Measurements from ENCODE around the gene TACSTD2.
A peak's percentile ranks its signal among the peaks of the same experiment; 100 is the strongest.
"Not testable (repeated sequence)": the region's sequence is repeated elsewhere in the genome, so short reads cannot be mapped to it uniquely, and the experiment has no call there.

The TACSTD2 gene

DNA sequence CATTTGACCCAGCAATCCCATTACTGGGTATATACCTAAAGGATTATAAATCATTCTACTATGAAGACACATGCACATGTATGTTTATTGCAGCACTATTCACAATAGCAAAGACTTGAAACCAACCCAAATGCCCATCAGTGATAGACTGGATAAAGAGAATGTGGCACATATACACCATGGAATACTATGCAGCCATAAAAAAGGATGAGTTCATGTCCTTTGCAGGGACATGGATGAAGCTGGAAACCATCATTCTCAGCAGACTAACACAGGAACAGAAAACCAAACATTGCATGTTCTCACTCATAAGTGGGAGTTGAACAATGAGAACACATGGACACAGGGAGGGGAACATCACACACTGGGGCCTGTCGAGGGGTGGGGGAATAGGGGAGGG, 13.3 kb downstream of the TACSTD2 start:
- DNase-seq (ENCODE audit: low read depth in 2 of 2) = not testable (repeated sequence)

DNA sequence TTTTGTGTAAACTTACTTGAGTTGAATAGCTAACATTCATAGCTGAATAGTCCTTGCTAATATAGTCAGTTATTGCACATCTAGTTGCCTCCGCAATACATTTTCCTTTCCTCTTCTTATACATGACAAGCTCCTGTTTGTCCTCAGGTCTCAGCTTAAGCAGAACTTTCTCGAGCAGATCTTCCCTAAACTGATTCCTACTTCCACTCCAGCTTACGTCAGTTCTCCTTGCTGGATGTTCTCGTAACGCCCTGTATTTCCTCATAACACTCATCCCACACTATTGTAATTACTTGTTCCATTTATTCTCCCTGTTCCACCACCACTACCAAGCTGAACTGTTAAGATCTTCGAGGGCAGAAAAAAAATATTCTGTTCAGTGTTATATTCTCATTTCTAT, 15.4 kb downstream of the TACSTD2 start:
- no peak for DNase-seq (ENCODE audit: low read depth in 2 of 2)

DNA sequence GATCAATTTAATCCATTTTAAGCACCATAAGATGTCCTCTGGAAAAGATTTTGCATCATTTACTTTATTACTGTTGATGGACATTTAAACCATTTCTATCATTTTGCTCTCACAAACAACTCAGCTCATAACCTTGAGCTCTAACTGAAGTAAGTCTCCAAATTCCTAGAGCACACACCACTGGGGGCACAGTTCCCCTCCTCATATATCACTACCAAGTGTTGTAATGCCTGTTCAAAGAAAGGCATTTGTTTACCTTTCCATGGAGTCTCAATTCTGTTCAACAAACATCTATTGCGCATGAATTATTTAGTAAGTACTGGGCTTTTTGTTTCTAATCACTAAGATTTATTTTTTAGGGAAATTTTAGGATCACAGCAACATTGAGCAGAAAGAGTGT, 21.7 kb downstream of the TACSTD2 start:
- no peak for DNase-seq (ENCODE audit: low read depth in 2 of 2)

DNA sequence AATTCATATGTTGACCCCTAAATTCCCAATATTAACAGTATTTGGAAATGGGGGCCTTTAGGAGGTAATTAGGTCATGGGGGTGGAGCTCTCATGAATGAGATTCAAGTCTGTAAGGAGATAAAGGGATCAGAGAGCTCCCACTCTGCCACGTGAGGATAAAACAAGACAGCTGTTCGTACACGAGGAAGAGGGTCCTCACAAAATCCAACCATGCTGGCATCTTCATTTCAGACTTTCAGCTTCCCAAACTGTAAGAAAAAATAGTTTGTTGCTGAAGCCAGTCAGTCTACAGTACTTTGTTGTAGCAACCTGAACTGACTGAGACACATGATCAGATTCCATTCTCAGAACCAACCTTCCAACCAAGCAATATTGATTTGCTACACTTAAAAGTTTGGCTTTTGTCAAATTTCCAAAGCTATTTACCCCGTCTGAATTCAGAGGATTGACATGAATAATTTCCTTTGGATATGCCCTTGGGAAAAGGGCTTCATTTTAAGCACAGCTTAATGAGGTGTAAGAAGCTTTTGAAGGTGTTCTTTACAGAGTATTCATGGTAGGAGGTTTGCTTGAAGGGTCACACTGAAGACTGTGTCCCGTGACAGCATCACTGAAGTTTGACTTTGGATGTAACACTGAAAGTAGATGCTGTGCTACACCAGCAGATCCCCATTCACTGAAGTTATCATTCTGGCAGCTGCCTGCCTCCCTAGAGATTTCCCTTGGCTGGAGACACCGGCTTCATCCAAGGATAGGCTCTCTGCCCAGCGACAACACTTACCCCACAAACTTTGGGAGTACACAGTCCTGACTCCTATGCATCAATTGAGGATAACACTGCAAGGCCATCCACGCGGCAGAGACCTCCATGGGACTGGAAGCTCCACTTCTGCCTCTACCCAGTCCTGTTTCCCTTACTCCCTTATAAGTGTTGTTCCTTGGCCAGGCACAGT, 25.6 kb downstream of the TACSTD2 start:
- no peak for DNase-seq (ENCODE audit: low read depth in 2 of 2)

DNA sequence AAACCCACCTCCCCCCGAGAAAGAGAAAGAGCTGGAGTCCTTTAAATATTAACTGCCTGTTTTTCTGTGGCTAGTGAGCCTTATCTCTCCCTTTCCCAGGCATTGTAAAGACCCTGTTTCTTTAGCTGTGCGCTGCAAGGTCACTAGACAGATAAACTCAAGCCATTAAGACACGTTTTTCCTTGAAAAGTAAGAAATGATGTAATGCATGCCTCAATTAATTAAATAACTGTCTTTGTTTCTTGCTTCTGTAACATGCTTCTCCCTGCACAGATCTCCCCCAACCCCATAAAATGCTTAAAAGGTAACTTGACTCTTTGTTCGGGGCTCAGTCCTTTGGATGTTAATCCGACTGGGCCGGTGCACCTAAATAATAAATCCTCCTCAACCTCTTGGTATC, 27.8 kb downstream of the TACSTD2 start:
- DNase-seq (ENCODE audit: low read depth in 2 of 2) = not testable (repeated sequence)

DNA sequence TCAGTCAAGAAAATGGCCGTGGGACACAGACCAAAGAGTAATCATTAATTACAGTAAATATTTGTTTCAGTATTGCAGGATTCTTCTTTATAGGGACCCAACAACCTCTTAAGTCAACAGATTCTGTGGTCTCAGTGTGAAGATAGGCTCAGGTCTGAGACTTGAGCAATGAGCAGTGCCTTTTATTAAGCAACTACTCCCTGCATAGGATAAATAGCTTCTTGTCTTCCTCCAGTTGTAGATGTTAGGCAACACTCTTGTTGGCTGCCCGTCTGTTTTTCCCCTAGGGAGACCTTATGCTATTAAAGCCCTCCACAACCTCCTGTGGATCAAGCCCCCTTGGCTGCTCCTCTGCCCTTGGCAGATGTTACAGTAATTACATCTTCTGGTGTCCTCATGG, 28.7 kb downstream of the TACSTD2 start:
- no peak for DNase-seq (ENCODE audit: low read depth in 2 of 2)

DNA sequence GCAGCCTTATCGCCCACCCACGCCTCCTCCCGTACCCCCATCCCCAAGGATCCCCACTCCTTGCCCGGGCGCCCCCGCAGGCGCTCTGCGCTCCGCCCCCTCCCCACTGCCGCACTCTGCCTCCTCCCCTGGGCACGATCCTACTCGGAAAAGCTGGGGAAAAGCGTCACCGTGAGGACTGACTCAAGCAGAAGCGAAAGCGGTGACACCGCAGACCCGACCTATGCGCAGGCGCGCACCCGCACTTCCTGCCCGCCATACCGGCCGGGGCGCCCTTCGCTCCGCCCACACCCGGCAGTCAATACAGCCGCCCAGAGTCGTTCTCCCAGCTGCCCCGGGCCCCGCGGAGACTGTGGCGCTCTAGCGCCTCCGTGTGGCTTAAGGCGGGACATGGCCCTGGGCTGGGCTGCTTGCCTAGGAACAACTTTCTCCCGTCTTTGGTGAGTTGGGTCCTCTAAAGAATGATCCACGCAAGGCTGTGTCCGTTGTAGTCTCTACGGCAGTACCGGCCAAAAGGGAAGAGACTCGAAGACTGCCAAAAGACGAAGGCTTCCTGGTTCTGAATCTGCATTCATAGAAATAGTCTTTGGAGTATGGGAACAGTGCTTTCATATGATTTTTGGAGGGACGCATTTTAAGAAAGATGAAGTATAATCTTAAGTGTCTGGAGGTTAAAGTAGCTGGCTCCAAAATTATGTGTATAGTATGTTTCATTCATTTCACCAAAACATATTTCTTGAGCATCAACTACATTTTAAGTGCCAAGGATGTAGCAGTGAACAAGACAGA, 30.3 kb downstream of the TACSTD2 start, which contains the start of gene OMA1:
OMA1 (minus strand) TSS at position 207 of the 789 bp plus-strand sequence. CDS start 7,432 bp downstream, outside the sequence.
- DNase-seq (ENCODE audit: low read depth in 2 of 2) = peak; percentile 94 to 97

DNA sequence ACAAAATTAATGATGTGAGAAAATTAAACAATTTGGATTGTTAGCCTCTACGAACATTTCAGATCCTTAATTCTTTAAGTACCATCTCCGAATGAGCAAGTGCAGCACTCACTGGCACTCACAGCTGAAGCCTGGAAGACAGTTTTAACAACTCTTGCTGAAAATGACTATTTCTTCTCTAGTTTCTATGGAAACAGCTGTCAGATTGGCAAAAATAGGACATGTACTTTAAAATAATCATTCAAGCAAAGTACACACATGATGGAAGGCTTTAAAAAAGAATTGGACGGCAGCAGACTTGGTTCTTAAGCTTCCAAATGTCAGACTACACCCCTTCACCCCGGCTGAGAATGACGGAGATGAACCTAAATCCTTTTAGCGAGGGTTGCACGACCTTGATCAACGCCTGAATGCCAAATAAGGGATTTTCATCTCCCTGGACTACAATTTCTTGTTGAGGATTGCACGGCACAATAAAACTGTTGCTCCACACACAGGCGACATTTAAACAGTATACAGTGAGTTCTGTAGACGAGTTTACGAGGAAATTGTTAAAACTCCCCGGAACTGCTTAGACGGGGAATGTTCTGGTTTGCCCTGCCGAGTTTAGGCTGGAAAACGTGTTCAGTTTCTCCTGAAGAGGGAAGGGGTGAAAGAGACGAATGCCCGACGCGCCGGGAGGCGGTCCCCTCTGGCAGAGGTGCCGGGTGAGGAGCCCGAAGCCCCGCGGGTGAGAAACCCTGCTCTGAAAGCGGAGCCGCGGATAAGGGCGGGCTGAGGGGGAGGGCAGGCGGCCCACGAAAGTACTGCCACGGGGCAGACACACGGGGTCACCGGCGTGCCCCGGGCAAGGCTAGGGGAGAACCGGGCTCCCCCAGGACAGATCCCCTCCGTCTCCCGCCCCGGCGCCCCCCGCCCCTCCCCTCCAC, 31.2 kb downstream of the TACSTD2 start:
- DNase-seq (ENCODE audit: low read depth in 2 of 2) = peak; percentile 41 to 53

DNA sequence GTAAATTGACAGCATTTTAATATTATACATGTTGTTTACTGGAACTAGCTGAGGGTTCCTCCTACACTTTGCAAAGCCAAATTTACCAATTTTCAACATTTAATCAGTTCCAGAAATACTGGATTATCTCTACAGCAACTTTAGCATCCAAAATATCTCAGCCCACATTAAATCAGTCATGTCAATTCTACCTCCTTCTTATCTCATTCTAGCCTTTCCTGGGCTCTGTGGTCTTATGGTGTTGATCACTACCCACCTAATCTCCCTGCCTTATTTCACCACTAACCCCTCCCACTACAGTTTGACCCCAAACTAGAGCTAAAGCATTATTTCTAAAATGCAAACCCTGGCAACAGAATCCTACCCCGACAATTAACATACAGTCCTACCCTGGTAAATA, 33.8 kb downstream of the TACSTD2 start:
- DNase-seq (ENCODE audit: low read depth in 2 of 2) = no peak

DNA sequence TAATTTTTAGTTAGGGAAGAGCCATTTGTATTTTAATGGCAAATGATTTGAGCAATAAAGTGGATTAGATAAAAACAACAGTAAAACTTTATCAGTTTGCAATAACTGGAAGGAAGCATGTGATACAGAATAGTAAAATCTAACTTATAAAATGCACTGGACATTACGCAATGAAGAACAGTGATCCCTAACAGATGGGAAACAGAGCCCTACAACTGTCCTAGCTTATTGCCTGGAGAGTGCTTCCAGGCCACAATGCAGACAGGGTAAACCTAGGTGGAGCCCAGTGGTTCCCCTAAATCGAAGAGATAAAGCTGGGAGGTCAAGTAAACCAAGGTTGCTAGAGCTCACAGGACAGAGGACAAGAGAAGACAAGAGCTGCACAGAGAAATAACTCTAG, 37.5 kb downstream of the TACSTD2 start:
- DNase-seq (ENCODE audit: low read depth in 2 of 2) = no peak

DNA sequence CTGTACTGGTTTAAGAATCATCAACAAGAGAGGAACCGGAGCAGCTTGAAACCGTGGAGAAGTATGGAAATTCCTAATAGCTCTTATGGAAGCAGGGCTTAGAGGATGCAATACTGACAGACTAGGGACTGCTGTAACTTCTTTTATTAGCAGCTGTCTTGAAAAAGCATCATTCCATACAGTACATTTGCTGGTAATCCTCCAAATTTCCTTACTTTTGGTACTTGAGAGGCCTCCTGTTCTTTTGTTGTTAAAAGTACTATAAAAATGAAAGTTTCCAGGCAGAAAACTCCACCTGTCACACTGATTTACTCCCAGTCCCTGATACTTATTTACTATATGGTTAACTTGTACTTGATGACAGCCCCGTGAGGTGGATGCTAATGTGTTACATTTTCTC, 38.2 kb downstream of the TACSTD2 start:
- DNase-seq (ENCODE audit: low read depth in 2 of 2) = no peak

DNA sequence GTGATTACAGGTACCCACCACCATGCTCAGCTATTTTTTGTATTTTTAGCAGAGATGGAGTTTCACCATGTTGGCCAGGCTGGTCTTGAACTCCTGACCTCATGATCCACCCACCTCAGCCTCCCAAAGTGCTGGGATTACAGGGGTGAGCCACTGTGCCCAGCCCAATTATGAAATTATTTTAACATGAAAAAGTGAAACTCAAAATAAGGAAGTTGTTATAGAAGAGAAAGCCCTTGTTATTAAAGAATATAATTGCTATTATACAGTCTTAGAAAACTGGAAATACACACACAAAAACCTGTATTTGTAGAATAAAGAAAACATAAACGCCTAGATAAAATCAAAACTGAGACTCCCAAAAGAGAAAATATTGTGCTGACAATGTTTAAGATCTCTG, 45.2 kb downstream of the TACSTD2 start:
- not testable (repeated sequence) for DNase-seq (ENCODE audit: low read depth in 2 of 2)

DNA sequence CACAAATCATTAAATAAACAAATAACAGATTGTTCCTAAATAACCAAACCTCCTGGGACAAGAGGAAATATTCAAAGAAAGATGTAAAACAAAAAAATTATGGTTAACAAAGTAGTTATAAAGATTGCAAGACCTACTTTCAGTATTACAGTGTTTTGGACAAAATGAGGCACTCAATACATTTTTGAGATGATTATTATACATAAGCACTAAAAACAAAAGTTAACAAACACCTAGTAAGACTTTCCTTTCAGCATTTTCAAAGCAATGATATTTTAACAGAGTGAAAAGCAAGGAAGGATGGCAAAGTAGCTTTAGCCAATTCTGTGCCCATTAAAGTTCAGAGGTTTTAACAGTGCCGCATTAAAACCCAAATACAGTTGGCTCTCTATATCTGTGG, 47.8 kb downstream of the TACSTD2 start:
- no peak for DNase-seq (ENCODE audit: low read depth in 2 of 2)

DNA sequence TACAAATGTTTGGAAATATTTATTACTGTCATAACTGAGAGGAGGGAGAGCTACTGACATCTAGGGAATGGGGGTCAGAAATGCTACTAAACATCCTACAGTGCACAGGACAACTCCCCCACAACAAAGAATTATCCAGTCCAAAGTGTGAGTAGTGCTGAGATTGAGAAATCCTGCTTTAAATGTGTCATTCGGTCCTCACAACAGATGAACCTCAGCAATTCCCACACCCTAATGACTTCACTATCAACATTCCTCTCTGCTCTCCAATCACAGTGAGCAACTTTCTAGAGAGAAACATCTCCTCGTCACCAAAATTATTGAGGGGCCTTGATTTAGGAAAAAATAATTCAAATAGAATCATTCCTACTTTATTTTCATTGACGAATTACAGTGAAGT, 48.5 kb downstream of the TACSTD2 start:
- DNase-seq (ENCODE audit: low read depth in 2 of 2) = no peak

All from stimulated activated CD8-positive, alpha-beta memory T cell treated with anti-CD3 and anti-CD28 coated beads, Interleukin-7, amount 100 ng/mL, for 1 hour (primary cell).